ENCODE data around the gene RALGAPA2. TPM values are rescaled to one million over a fixed set of nuclear protein-coding genes. Genes with fewer than 3 reads are reported as not detected.

The RALGAPA2 gene
- total RNA-seq, 1 experiment from 2014 or later: 1.9 TPM

- DNase-seq (ENCODE audit: low read depth): no peak
- in situ Hi-C loops (cut with HindIII; ENCODE audit: low pct_unique_long_range_greater_than_20kb, low sequenced_read_pairs): no loop called here
These were observed 298.6 kb downstream of the RALGAPA2 start for GRCh38 chr20:20413810-20414281.

- in situ Hi-C loops (cut with HindIII; ENCODE audit: low pct_unique_long_range_greater_than_20kb, low sequenced_read_pairs): no loop called here
- DNase-seq (ENCODE audit: low read depth): no peak
These were observed 299.7 kb downstream of the RALGAPA2 start for GRCh38 chr20:20412750-20413149.

- in situ Hi-C loops (cut with HindIII; ENCODE audit: low pct_unique_long_range_greater_than_20kb, low sequenced_read_pairs): no loop called here
- no peak for DNase-seq (ENCODE audit: low read depth)
These were observed 300.6 kb downstream of the RALGAPA2 start for GRCh38 chr20:20411836-20412235.

- no peak for DNase-seq (ENCODE audit: low read depth)
- in situ Hi-C loops (cut with HindIII; ENCODE audit: low pct_unique_long_range_greater_than_20kb, low sequenced_read_pairs): no loop called here
These were observed 301.0 kb downstream of the RALGAPA2 start for GRCh38 chr20:20411402-20411801.

GRCh38 chr20:20410678-20411077 is 301.8 kb downstream of the RALGAPA2 start:
- DNase-seq (ENCODE audit: low read depth): no peak
- in situ Hi-C loops (cut with HindIII; ENCODE audit: low pct_unique_long_range_greater_than_20kb, low sequenced_read_pairs): no loop called here

GRCh38 chr20:20409331-20409730 is 303.1 kb downstream of the RALGAPA2 start:
- in situ Hi-C loops (cut with HindIII; ENCODE audit: low pct_unique_long_range_greater_than_20kb, low sequenced_read_pairs): no loop called here
- DNase-seq (ENCODE audit: low read depth): no peak

GRCh38 chr20:20407891-20408805 is 304.3 kb downstream of the RALGAPA2 start:
- no peak for DNase-seq (ENCODE audit: low read depth)
- in situ Hi-C loops (cut with HindIII; ENCODE audit: low pct_unique_long_range_greater_than_20kb, low sequenced_read_pairs): no loop called here

- DNase-seq (ENCODE audit: low read depth): no peak
- in situ Hi-C loops (cut with HindIII; ENCODE audit: low pct_unique_long_range_greater_than_20kb, low sequenced_read_pairs): no loop called here
These were observed 306.1 kb downstream of the RALGAPA2 start for GRCh38 chr20:20406306-20406705.

GRCh38 chr20:20405623-20406022 is 306.8 kb downstream of the RALGAPA2 start:
- in situ Hi-C loops (cut with HindIII; ENCODE audit: low pct_unique_long_range_greater_than_20kb, low sequenced_read_pairs): no loop called here
- DNase-seq (ENCODE audit: low read depth): no peak

- in situ Hi-C loops (cut with HindIII; ENCODE audit: low pct_unique_long_range_greater_than_20kb, low sequenced_read_pairs): no loop called here
- DNase-seq (ENCODE audit: low read depth): no peak
These were observed 307.8 kb downstream of the RALGAPA2 start for GRCh38 chr20:20404633-20405032.

- no peak for DNase-seq (ENCODE audit: low read depth)
- in situ Hi-C loops (cut with HindIII; ENCODE audit: low pct_unique_long_range_greater_than_20kb, low sequenced_read_pairs): no loop called here
These were observed 310.5 kb downstream of the RALGAPA2 start for GRCh38 chr20:20401991-20402390.

- in situ Hi-C loops (cut with HindIII; ENCODE audit: low pct_unique_long_range_greater_than_20kb, low sequenced_read_pairs): no loop called here
These were observed 312.6 kb downstream of the RALGAPA2 start for GRCh38 chr20:20399531-20400500.

GRCh38 chr20:20398123-20398522 is 314.3 kb downstream of the RALGAPA2 start:
- in situ Hi-C loops (cut with HindIII; ENCODE audit: low pct_unique_long_range_greater_than_20kb, low sequenced_read_pairs): no loop called here

More at GRCh38 chr20:20399531-20400500, 312.6 kb downstream of the RALGAPA2 start:
- DNase-seq (ENCODE audit: low read depth): no peak

GRCh38 chr20:20396794-20397193 is 315.6 kb downstream of the RALGAPA2 start:
- no peak for DNase-seq (ENCODE audit: low read depth)
- in situ Hi-C loops (cut with HindIII; ENCODE audit: low pct_unique_long_range_greater_than_20kb, low sequenced_read_pairs): no loop called here

More at GRCh38 chr20:20398123-20398522, 314.3 kb downstream of the RALGAPA2 start:
- DNase-seq (ENCODE audit: low read depth): no peak

- no peak for DNase-seq (ENCODE audit: low read depth)
- in situ Hi-C loops (cut with HindIII; ENCODE audit: low pct_unique_long_range_greater_than_20kb, low sequenced_read_pairs): no loop called here
These were observed 316.4 kb downstream of the RALGAPA2 start for GRCh38 chr20:20395903-20396568.

- DNase-seq (ENCODE audit: low read depth): no peak
These were observed 317.4 kb downstream of the RALGAPA2 start for GRCh38 chr20:20395087-20395486.

GRCh38 chr20:20393207-20394120 is 319.0 kb downstream of the RALGAPA2 start:
- in situ Hi-C loops (cut with HindIII; ENCODE audit: low pct_unique_long_range_greater_than_20kb, low sequenced_read_pairs): no loop called here
- DNase-seq (ENCODE audit: low read depth): no peak

More at GRCh38 chr20:20395087-20395486, 317.4 kb downstream of the RALGAPA2 start:
- in situ Hi-C loops (cut with HindIII; ENCODE audit: low pct_unique_long_range_greater_than_20kb, low sequenced_read_pairs): no loop called here

All from Caki2 (cell line).